DMS153 treated with DMSO at 0.1 percent for 48 hours (cell line): ENCODE results near the gene UCN3.
"Not testable (repeated sequence)": the region's sequence is repeated elsewhere in the genome, so short reads cannot be mapped to it uniquely, and the experiment has no call there.

Experiments used
- DNase-seq: peaks from one replicate; lab custom pipeline; 2025; ENCODE audit not compliant: unreplicated experiment; lab: John Stamatoyannopoulos, UW

The UCN3 gene

DNA sequence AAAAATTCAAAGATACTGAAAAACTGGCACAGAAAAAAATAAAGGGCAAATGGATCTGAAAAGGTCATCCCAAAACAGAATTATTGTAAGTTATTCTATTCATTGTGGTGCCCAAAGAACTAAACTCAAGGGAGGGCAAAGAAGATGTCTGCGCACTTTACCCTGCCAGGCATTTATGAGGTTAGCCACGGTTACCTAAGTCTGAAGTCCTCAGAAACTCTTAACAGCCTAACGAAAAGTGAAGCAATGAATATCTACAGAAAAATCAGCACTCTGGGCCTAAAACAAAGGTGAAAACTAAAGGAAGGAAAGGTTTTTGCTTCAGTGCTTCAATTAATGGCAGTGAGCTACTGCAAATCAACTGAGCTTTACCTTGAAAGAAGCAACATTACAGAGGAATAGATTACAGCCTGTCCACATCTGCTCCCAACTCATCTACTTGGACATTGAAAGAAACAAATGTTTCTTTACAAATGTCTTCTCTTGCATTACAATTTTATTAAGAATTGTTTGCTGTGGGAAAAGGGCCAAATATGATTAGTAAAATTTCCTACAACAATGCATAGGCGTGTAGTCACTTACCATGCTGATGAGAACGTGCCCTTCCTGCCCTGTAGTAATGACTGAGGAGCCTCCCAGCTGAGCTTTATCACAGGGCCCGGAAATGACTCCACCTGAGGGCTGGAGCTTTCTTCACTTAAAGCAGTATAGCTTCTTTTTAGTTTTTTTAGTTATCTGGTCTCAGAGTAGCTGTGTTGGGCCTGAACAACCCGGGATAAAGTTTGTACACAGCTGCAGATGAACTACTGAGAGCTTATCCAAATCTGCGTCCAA lies 39.7 kb downstream of the UCN3 start, which contains the start of gene TUBAL3:
TUBAL3 (minus strand) TSS at position 621 of the 834 bp plus-strand sequence; CDS start at position 585, 36 bp downstream.
- DNase-seq = no peak

DNA sequence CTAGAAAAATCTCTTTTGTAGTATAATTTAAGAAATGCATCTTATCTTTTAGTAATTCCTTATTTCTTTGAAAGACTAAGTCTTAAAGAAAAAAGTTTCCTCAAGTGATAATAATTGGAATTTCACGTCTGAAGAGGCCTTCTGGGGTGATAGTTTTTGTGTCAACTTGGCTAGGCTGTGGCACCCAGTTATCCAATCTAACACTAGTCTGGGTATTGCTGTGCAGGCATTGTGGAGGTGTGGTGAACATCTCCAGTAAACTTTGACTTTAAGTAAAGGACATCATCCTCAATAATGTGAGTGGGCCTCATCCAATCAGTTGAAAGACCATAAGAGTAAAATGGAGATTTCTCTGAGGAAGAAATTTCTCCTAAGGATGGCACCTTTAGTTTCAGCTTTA lies 42.2 kb downstream of the UCN3 start:
- no peak for DNase-seq

DNA sequence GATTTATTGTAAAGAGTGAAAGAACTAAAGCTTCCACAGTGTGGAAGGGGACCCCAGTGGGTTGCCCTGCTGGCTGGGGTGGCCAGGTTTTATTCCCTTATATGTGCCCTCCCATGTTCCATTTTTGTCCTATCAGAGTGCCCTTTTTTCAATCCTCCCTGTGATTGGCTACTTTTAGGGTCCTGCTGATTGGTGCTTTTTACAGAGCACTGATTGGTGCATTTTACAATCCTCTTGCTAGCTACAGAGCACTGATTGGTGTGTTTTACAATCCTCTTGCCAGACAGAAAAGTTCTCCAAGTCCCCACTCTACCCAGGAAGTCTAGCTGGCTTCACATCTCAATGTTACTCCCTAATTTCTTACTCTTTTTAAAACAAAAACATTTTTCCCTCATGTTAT lies 46.0 kb downstream of the UCN3 start:
- DNase-seq = not testable (repeated sequence)

DNA sequence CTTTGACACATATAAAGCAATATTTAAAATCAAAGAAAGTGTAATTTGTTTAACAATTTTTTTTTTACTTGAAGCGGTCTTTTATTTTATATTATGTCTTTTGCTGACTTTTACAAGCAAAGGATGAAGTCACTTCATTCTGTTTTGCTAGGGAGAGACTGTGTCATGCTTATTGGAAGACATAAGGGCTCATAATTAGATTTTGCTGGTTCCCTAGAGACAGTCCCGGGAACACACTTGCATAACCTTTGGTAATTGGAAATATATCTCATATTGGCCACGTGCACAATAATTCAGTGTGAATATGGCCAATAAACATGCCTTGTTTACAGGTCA lies 47.1 kb downstream of the UCN3 start:
- DNase-seq = no peak

DNA sequence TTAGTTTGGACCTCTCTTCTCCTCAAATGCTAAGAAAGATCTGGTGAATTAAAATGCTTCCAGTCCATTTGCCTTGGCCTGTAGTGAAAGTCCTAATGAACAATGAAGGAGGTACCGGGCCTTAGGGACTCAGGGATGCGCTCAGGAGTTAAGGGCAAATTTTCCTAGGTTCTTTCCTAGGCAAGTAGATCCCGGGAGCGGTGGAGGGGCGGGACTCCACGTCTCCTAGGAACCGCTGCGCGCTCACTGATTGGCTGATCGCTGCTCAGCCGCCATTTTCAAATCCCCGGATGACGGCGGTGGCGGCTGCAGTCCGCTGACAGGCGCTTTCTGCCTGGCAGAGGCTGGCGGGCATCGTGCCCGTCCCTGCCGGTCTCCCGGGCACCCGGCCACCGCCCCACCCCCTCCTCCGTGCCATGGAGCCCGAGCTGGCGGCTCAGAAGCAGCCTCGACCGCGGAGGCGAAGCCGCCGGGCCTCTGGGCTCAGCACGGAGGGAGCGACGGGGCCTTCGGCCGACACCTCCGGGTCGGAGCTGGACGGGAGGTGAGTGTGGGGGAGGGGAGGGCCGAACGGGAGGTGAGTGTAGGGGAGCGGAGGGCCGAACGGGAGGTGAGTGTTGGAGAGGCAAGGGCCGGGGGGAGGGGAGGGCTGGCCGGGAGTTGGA lies 47.6 kb downstream of the UCN3 start, which contains the start of gene NET1:
NET1 (plus strand) TSS at position 281 of the 665 bp plus-strand sequence; CDS start at position 417, 136 bp downstream.
- peak; percentile 24 for DNase-seq

DNA sequence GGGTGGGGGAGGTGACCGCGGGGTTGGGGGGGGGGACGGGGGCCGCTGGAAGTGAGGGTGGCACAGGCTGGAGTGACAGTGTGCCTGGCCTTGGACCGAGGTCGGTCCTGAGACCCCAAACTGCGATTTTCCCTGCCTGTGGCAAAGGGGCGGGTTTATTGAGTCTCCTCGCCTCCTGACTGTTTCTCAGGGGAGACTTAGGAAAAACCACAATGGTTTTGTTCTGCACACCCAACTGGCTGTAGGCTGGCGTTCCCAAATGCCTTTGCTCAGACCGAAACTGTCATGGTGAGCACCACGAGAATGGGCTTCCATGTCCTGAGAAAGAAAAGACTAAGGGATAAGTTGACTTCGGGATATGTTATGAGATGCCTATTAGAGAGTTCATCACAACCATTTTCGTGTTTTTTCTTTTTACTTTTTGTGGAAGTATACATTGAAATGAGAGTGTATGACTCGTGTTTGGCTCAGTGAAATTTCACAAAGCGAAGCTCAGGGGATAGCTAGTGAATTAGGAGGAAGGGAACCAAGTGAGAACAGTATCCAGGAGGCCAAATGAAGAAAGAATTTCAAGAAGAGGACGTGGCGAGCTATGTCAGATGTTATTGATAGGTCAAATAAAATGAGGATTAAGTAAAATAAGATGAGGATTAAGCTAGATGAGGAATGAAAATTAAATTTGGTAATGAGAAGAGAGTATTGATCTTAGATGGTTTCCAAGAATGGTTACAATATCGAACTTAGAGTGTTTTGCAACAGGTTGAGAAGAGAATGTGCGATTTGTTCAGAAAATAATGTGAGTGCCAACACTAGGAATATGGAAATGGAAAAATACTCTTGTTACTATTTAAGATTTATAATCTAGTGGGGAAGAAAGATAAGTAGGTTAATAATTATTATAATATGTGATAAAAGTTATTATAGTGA lies 48.5 kb downstream of the UCN3 start:
- no peak for DNase-seq

DNA sequence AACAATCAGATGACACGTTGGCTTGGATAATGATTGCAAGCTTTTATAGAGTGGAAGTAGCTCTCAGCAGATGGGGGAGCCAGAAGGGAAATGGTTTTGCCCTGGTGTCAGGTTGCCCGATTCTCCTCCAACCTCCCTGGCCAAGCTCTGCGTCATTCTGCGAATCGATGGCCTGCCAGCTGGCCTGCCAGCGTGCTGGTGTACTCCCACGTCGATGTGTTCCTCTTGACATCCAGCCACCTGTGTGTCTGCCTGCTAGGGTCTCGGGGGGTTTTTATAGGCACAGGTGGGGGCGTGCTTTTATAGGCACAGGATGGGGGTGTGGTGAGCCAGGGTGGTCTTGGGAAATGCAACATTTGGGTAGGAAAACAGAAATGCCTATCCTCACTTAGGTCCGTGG lies 52.2 kb downstream of the UCN3 start:
- DNase-seq = no peak

DNA sequence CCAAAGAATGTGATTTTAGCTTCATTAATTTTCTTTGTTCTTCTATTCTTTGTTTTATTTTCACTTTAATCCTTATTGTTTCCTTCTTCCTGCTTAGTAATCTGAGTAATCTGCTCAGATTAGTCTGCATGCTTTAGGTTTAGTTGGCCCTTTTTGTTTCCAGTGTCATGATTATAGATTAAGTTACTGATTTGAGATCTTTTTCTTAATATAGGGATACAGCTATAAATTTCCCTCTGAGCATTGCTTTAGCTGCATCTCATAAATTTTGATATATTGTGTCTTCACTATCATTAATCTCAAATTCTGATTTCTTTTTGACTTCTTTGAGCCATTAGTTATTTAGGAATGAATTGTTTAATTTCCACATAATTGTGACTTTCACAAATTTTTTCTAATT lies 53.8 kb downstream of the UCN3 start:
- no peak for DNase-seq

DNA sequence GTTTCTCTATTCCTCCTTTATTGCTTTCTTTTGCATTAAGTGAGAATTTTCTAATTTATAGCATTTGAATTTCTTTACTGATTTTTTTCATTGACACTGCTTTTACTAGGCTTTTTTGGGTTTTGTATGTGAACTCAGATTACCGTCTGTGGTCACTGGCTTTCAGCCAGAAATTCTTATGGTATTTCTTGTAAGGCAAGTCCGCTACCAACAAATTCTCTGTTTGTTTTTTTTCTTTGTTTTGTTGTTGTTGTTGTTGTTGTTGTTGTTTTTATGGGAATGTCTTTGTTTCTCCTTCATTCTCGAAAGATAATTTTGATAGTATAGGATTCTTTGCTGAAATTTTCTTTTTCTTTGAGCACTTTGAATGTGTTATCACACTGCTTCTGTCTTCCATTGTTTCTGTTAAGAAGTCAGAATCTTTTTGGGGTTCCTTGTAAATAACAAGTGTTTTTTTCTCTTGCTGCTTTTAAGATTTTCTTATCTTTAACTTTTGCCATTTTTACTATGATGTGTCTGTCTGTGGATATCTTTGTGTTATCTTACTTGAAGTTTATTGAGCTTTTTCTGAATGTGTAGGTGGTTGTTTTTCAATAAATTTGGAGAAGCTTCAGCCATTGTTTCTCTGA lies 54.8 kb downstream of the UCN3 start:
- DNase-seq = no peak

DNA sequence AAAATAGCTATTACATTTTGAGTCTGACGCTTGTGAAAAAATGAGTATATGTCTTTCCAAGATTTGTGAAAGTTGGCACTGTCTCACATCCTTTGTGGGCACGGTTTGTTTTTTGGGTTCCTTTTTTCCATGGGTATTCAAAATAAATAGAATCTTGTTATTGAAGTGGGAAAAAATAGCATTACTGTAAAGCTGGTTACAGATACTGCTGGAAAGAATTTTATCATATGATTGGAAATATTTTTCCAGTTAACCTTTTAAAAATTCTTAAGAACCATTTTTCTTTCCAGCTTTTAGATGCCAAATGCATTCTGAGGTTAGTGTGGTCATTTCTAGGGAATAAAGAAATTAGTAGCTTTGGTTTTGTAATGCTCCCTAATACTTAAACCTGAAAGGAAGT lies 59.0 kb downstream of the UCN3 start:
- no peak for DNase-seq
